ENCODE results near the gene ARHGAP10.

The ARHGAP10 gene

DNA sequence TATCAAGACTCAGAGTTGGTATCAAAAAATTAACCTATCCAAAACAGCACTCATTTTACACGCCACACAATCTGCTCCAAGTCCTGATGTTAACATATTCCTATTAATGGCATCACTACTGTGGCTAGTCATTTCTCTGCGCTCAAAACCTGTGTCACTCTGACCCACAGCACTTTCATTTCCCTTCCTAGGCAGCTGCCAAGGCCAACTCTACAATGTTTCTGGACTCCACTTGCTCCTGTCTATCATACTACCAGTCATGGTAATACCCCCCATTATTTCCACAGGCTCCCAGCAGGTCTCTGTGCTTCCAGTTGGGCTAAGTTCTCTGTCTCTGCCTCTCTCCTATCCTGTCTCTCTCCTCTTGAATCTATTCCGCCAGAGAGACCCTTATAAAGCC lies 386.7 kb downstream of the ARHGAP10 start:
- no peaks in the 10 kb centered on the region for H3K36me3 ChIP-seq (replicated peaks; ENCODE audit: insufficient read depth, low read length)
- TF ChIP-seq EZH2phosphoT487 (IDR thresholded peaks at IDR 0.05; ENCODE audit: low read length) (no peak), EZH2 (optimal IDR thresholded peaks at IDR 0.05; ENCODE audit: low read depth, low read length) (no peak)
- TF ChIP-seq, protein P1, sequence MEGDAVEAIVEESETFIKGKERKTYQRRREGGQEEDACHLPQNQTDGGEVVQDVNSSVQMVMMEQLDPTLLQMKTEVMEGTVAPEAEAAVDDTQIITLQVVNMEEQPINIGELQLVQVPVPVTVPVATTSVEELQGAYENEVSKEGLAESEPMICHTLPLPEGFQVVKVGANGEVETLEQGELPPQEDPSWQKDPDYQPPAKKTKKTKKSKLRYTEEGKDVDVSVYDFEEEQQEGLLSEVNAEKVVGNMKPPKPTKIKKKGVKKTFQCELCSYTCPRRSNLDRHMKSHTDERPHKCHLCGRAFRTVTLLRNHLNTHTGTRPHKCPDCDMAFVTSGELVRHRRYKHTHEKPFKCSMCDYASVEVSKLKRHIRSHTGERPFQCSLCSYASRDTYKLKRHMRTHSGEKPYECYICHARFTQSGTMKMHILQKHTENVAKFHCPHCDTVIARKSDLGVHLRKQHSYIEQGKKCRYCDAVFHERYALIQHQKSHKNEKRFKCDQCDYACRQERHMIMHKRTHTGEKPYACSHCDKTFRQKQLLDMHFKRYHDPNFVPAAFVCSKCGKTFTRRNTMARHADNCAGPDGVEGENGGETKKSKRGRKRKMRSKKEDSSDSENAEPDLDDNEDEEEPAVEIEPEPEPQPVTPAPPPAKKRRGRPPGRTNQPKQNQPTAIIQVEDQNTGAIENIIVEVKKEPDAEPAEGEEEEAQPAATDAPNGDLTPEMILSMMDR (IDR thresholded peaks at IDR 0.05; ENCODE audit: low read length): no peak
- H3F3A ChIP-seq (ENCODE audit: insufficient read depth, low read length): no peaks in the 10 kb centered on the region
- no peak overlapping the region for H2AFZ ChIP-seq (ENCODE audit: low read length)
- no peaks in the 10 kb centered on the region for H3K27me3 ChIP-seq (replicated peaks; ENCODE audit: insufficient read depth, low read length)
- no peaks in the 10 kb centered on the region for H3K9me3 ChIP-seq (replicated peaks; ENCODE audit: insufficient read depth, low read length)
- H3K27ac ChIP-seq (ENCODE audit: low read length): no peak overlapping the region
- no peak overlapping the region for H3K4me3 ChIP-seq (ENCODE audit: low read length)
- H3K4me2 ChIP-seq (ENCODE audit: low read depth, low read length): no peak overlapping the region
- no peak overlapping the region for H3K9ac ChIP-seq (ENCODE audit: low read length)
- no peaks in the 10 kb centered on the region for H4K20me1 ChIP-seq (ENCODE audit: insufficient read depth, low read length)
- H3K9me2 ChIP-seq (replicated peaks; ENCODE audit: insufficient read depth, low read length): no peaks in the 10 kb centered on the region
- H3K4me1 ChIP-seq (ENCODE audit: low read length): no peaks in the 10 kb centered on the region
- no peaks in the 10 kb centered on the region for H3K79me2 ChIP-seq (ENCODE audit: low read length)
- DNase-seq: no peak

DNA sequence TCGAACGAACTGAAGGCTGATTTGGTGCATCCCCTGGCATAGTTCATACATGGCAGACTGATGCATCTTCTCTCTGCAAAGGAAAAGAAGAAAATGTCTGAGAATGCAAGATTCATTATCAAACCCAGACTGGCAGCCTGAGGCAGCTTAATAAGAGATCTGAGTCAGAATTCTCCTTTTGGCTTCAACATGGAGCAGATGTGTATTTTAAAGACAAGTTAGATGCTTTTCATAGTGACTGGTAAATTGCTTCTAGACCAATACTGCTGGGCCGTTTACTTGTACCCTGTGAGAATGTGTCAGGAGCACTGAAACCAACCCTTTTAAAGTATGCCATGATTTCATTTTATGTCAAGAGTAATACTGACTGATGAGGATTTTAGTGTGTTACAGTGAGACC lies 388.3 kb downstream of the ARHGAP10 start:
- Histone ChIP-seq H2AFZ (ENCODE audit: low read length) (no peak overlapping the region), H3K9me2 (replicated peaks; ENCODE audit: insufficient read depth, low read length) (no peaks in the 10 kb centered on the region), H3K27me3 (replicated peaks; ENCODE audit: insufficient read depth, low read length) (no peaks in the 10 kb centered on the region), H3K4me3 (ENCODE audit: low read length) (no peak overlapping the region), H3K27ac (ENCODE audit: low read length) (no peak overlapping the region), H3K36me3 (replicated peaks; ENCODE audit: insufficient read depth, low read length) (no peaks in the 10 kb centered on the region), H3K4me1 (ENCODE audit: low read length) (no peaks in the 10 kb centered on the region), H3K4me2 (ENCODE audit: low read depth, low read length) (no peak overlapping the region), H3K9me3 (replicated peaks; ENCODE audit: insufficient read depth, low read length) (no peaks in the 10 kb centered on the region), H4K20me1 (ENCODE audit: insufficient read depth, low read length) (no peaks in the 10 kb centered on the region), H3F3A (ENCODE audit: insufficient read depth, low read length) (no peaks in the 10 kb centered on the region), H3K9ac (ENCODE audit: low read length) (no peak overlapping the region), H3K79me2 (ENCODE audit: low read length) (no peaks in the 10 kb centered on the region)
- no peak for DNase-seq
- TF ChIP-seq EZH2phosphoT487 (IDR thresholded peaks at IDR 0.05; ENCODE audit: low read length): no peak
- TF ChIP-seq EZH2 (optimal IDR thresholded peaks at IDR 0.05; ENCODE audit: low read depth, low read length): no peak
- TF ChIP-seq, protein P1 (IDR thresholded peaks at IDR 0.05; ENCODE audit: low read length): no peak

All from MM.1S (cell line).